Measurements from ENCODE around the gene C2CD4D. TPM values are rescaled to one million over a fixed set of nuclear protein-coding genes. Genes with fewer than 3 reads are reported as not detected.

C2CD4D gene
- total RNA-seq, 1 experiment from 2014 or later, result 1.2 TPM

DNA sequence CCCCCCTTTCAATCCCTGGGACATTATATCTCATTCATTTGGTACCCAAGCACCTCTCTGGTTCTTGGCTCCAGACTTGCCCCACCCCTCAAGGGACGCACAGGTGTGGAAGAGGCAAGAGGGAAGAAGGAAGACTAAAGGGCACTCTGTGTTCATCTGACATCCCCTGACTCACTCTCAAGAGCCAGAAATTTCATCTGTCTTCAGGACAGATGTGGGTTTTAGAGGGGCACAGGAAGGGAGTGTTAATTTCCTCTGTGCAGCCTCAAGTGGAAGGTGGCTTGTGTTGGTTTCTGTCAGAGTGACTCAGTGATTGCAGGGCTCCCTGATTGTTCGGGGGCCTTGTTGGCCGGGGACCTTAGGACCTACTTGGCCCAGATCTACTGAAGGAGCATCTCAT is 2.4 kb downstream of the C2CD4D start:
- no peak for TF ChIP-seq CTCF (IDR thresholded peaks at IDR 0.05)
- Histone ChIP-seq H3K36me3 (ENCODE audit: control insufficient read depth, insufficient read depth, low read length) (no peaks in the 10 kb centered on the region), H3K4me1 (ENCODE audit: control insufficient read depth, insufficient read depth, low read length) (peaks cover 10% of the 10 kb centered on the region), H3K9me3 (ENCODE audit: control insufficient read depth, insufficient read depth, low read depth, low read length) (no peaks in the 10 kb centered on the region), H3K4me3 (ENCODE audit: low read depth in 2 of 2, low read length in 2 of 2) (no peak overlapping the region), H3K27me3 (ENCODE audit: control insufficient read depth, insufficient read depth, low read length) (no peaks in the 10 kb centered on the region), H3K27ac (ENCODE audit: low read length) (no peak overlapping the region)
- in situ Hi-C loops (cut with HindIII; ENCODE audit: low pct_unique_long_range_greater_than_20kb, low sequenced_read_pairs) (no loop called here), intact Hi-C loops (cut with micrococcal nuclease; ENCODE audit: unreplicated experiment) (loop anchor here (2.0 to 10.0 kb wide), 4 partner anchors 74 to 392 kb away; partner anchors contain the start of gene MRPL9)
- BruUV-seq (replicated peaks), result no TSS peak
- ChIA-PET POLR2A (no interaction called here), CTCF (interaction anchor here (0.5 to 1.1 kb wide), 6 partner anchors 38 to 737 kb away, joined by 3 to 9 read pairs (median 3); partner anchors contain the start of gene THEM4)
- ATAC-seq (no peak), DNase-seq (ENCODE audit: low read depth, low spot score) (no peak)

DNA sequence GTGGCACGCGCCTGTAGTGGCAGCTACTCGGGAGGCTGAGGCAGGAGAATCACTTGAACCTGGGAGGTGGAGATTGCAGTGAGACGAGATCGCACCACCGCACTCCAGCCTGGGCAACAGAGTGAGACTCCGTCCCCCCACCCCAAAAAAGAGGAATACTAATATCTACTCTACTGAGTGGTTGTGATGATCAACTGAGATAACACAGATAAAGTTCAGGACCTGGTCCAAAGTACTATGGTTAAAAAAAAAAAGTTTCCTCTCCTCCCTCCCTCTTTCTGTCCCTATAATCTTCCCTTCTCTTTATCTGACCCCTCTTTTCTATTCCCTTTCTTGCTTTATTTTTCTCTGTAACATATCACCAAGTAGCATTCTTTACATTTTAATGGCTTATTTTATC is 4.0 kb downstream of the C2CD4D start:
- in situ Hi-C loops (cut with HindIII; ENCODE audit: low pct_unique_long_range_greater_than_20kb, low sequenced_read_pairs) (no loop called here), intact Hi-C loops (cut with micrococcal nuclease; ENCODE audit: unreplicated experiment) (loop anchor here (10.0 kb wide), 3 partner anchors 141 to 391 kb away; no protein-coding TSS in a partner anchor)
- CTCF ChIA-PET, result interaction anchor here (0.6 to 0.8 kb wide), 2 partner anchors 124 to 404 kb away, joined by 4 read pairs; no protein-coding TSS in a partner anchor
- no peak overlapping the region for H3K4me3 ChIP-seq (ENCODE audit: low read depth in 2 of 2, low read length in 2 of 2)
- no TSS peak for BruUV-seq (replicated peaks)
- TF ChIP-seq CTCF (IDR thresholded peaks at IDR 0.05) (no peak), REST (IDR thresholded peaks at IDR 0.05; ENCODE audit: insufficient read depth in 1 of 2, low read depth in 2 of 2, low read length in 1 of 2) (no peak), SIN3A (IDR thresholded peaks at IDR 0.05; ENCODE audit: borderline replicate concordance, insufficient read depth, low read depth, low read length) (no peak), TCF7L2 (IDR thresholded peaks at IDR 0.05; ENCODE audit: low read depth, low read length) (no peak), POLR2AphosphoS5 (IDR thresholded peaks at IDR 0.05; ENCODE audit: low read depth, low read length) (no peak)
- ATAC-seq (no peak), DNase-seq (ENCODE audit: low read depth, low spot score) (no peak)
- peaks cover 10% of the 10 kb centered on the region for H3K4me1 ChIP-seq (ENCODE audit: control insufficient read depth, insufficient read depth, low read length)
- POLR2A ChIA-PET, result no interaction called here
- H3K36me3 ChIP-seq (ENCODE audit: control insufficient read depth, insufficient read depth, low read length), result no peaks in the 10 kb centered on the region
- H3K27me3 ChIP-seq (ENCODE audit: control insufficient read depth, insufficient read depth, low read length), result no peaks in the 10 kb centered on the region
- H3K9me3 ChIP-seq (ENCODE audit: control insufficient read depth, insufficient read depth, low read depth, low read length), result no peaks in the 10 kb centered on the region
- no peak overlapping the region for H3K27ac ChIP-seq (ENCODE audit: low read length)

All from Panc1 (cell line).